ENCODE measurements around the gene DNAJC21.
"Not testable (repeated sequence)": the region's sequence is repeated elsewhere in the genome, so short reads cannot be mapped to it uniquely, and the experiment has no call there.

Gene DNAJC21

DNA sequence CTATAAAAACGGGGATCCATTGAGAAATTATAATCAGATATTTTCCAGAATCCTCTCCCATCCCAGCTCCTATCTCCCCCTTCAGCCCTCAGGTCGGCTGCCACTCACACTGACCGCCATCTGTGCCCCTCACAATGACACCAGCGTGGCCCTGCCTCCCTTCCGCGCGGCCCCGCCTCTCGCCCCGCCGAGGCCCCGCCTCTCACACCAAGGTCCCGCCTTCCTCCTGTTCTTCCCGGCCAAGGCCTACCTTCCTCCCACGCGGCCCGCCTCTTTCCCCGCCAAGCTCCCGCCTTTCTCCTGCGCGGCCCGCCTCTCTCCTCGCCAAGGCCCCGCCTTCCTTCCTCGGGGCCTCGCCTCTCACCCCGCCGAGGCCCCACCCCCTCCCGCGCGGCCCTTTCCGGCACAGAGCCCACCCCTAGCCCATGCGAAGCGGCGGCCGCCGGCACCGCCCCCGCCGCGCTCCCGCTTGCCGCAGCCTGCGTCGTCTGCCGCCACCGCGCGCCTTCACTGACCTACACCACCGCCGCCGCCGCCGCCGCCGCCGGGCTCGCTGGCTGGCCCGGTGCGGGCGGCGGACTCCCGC lies at the start of gene DNAJC21:
TSS of gene DNAJC21 (plus strand) at position 426 of the 586 bp plus-strand sequence. CDS start 261 bp downstream, outside the sequence.
- peak; percentile 98 for DNase-seq

GRCh38 chr5:34881246-34881645 lies 48.1 kb upstream of the DNAJC21 start:
- DNase-seq: no peak

DNA sequence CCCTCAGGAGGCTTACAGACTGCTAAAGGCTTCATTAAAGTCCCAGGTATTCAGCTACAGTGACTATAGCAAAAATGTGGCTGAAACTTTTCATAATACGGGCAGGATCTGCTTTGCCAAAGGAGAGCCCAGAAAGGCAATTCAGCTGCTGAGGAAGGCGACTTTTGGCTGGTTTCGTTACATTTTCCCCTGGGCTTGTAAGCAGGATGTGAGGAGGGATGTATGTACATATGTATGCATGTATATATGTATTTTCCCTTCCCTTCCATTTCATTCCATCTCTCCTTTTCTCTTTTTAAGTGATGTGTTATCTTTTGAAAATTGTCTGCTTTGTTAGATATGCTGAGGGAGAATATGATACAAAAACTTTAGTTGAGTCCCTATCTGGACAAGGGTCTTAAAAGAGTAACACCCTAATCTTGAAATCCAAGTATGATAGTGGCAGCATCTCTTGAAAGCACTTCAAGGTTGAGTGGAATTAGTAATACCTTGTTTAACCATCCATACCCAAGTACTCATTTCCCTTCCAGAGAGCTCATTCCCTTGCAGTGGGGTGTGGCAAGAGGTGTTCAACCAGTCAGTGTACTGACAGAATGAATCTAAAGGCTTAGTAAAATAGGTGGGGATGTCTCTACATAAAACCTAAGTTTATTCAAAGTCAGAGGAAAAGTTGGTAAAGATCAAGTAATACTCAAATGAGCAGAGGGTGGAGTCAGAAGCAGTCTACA lies 42.8 kb upstream of the DNAJC21 start:
- no peak for DNase-seq

DNA sequence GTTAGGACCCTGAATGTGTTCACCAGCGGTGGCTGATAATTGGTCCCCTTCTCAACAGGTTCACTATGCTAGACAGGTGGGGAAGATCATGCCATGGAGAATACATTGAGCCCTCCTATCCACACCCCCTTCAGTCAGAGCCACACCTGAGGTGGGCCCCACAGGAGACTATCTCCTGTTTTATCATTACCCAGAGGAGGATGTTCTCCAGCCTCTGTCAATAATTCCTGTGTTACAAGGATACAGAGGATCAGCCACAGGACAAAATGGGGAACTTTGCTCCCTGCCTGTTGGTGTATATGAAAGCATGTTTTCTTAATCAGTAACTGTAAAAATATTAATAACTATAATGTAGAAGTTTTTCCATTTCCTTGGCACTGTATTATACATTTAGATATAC lies 40.0 kb upstream of the DNAJC21 start:
- no peak for DNase-seq

DNA sequence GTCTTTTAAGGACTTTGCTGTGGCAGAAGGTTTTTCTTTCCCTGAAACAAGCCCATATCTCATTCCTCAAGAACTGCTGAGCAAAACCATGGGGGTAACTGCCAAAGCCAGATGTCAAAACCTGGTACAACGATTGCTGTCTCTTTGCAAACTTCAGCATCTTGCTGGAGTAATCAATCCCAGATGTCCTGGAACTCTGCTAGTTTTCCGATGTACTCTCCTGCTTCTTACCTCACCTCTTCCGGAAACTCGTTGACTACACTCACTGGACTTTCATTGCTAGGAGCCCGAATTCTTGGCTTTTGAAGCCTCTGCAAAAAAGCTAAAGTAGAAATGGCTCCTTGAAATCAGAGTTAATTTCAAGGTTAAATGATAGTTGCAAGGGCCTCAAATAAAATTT lies 37.4 kb upstream of the DNAJC21 start:
- no peak for DNase-seq

GRCh38 chr5:34892414-34892813 lies 36.9 kb upstream of the DNAJC21 start:
- no peak for DNase-seq

DNA sequence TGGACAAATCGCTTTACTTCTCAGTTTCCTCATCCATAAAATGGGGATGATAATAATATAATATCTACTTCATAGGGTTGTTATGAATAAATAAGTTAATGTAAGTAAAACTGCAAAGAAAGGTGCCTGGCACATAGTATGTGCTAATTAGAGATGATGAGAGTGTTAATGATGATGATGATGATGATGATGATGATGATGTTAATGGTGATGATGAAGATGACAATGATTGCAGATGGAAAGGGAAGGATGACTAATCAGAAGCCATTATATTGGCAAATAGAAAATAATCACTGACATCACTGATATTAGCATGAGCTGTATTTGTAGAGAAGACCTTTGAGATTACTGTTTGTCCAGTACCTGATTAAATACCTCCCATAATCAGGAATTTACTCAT lies 34.6 kb upstream of the DNAJC21 start:
- DNase-seq: no peak

DNA sequence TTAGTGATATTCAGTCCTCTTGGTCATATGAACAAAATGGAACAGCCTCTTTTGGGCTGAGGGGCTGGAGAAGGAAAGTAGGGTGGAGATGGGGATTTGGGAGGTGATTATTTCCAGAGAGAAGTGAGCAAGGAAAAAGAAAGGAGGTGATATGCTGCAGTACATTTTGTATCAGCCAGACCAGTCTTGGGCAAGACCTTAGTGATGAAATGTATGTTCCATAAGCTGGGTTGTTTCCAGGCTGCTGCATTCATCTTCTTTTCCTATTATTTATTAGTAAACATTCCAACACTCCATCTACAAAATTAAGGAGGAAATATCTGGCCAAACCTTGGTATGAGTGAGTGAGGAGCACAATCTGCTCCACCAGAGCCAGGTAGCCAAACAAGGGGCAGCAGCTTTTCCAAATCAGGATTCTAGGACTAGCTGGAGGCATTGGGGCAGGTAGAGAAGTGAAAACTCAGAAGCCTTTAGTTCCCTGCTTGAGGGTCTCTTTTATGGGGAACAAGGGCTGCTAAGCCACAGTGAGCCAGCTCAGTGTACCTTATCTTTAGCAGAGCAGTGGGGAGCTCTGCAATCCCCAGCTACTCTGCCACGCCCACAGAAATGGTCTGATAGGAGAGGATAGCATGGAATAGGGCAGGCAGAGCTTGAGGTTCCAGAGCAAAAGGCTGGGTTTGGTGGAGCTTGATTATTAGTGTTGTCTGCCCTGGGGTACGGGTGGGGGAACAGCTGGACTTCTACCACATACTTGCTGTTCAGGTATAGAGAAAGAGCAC lies 33.5 kb upstream of the DNAJC21 start:
- DNase-seq: no peak

DNA sequence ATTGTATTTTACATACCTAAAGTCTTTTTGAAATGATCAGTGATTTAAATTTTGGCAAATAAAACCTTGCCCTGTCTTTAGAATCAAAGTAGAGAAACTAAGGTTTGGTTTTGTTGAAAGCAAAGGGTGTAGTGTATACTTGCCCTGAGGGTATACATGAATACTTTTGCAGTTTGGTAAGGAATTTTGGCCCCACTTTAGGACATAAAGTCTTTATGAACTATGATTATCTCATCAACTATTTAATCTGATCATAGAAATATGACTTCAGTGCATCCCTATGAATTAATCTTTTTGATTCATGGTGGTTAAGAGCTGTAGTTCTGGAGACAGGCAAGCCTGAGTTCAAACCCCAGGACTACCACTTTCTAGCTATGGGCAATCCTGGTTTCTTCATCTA lies 31.7 kb upstream of the DNAJC21 start:
- DNase-seq: no peak

DNA sequence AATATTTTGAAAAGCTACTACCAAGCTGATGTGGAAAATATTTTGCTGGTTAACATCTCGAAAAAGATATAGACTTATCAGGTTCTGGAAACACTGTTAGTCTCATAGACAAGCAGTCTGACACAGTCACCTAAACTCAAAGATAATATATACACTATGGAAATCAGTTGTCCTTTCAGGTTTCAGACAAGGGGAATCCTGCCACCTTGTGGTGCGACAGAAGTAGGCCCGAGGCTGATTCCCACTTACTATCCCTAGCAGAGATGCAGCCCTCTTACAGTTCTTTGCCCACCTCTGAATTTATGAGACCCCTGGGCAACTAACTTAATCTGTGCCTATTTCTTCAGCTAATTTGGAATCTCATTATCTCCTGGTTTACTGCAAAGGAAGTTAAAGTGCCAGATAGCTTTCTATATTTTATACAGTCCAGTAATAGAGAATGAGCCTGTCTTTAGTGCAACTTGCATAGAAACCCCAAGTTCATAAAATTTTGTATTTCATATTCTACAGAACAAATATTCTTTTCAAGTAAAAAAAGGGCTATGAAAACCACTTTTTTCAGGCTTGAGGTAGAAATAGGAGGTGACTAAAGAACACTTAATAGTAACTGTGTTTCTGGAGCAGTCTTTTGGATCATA lies 31.0 kb upstream of the DNAJC21 start:
- DNase-seq: peak; percentile 57

DNA sequence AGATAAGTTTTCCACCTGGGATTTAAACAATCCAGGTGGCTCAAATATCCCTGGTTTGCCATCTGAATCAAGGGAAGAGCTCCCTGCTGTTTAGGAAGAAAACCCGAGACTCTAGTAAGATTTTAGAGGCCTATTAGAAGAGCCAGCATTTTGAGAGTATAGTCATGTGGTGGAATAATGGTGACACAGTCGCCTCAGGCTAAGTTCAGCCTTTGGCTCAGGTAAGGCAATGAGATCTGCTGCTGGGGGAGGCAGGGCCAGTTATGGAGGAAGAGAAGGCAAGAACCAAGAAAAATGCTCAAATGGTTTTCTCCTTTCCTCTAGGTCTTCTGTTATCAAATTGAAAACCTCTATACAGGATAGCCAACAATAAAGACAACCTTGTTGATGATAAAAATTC lies 30.3 kb upstream of the DNAJC21 start:
- DNase-seq: no peak

DNA sequence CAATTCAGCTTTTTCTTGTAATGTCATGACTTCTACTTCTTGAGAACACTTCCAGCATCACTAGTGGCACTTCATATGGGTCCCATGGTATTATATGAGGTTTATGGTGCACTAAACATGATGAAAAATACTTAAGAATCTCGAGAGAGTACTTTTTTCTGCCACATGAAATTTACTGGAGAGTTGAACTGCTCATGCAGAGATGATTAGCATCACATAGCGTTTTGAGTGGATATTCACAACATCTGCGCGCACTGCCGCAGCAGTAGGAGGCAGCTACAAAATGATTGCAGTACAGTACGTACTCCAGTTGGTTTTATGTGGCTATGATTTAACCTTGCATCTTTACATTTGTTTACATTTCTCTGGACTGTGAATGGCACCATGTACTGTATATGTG lies 28.7 kb upstream of the DNAJC21 start:
- DNase-seq: no peak

DNA sequence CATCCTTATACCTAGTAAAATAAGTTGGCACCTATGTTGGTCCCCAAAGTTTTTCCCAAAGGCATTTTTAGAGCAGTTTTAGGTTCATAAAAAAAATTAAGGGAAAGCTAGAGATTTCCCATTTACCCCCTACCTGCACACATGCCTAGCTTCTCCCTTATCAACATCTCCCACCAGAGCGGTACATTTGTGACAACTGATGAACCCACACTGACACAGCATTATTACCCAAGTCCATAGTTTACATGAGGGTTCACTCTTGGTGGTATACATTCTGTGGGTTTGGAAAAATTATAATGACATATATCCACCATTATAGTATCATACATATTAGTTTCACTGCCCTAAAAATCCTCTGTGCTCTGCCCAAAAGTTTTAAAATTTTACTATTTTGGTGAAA lies 26.1 kb upstream of the DNAJC21 start:
- DNase-seq: no peak

DNA sequence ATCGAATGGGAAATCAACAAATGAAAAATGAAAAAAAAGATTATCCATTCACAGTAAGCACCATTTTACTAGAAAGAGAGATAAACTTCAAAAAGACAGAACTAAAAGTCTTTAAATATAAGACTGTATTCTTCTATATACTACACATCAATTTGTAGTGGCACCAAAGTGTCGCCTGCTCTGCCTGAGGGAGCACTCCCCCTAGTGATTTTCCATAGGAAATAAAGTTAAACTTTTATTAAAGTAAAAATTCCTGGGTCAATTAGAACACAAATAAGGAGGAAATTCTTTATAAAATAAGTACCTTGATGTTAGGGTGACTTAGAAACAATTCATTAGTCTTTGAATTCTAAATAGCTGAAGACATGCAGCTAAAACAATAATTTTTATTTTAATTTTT lies 23.8 kb upstream of the DNAJC21 start:
- DNase-seq: no peak

GRCh38 chr5:34913072-34913471 lies 16.3 kb upstream of the DNAJC21 start:
- no peak for DNase-seq

DNA sequence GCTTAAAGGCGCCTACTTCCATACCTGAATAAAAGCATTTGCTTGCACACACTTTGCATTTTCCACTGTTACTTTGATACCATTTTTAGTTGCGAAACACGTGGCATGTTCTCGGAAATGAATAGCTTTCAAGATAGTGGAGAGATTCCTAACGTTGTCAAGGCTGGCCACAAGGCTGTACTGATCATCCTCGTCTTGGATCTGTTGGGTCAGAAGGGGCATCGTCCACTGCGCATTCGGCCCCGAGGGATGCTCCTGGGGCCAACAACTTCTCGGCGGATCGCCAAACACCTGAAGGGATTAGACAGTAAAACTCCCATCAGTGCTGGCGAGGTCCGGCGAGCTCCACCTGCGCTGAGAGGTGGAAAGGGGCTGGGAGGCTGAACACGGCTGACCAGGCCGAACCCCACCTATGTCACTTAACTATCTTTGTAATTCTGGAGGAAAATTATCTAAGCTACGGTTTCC lies 14.7 kb upstream of the DNAJC21 start:
- DNase-seq: peak; percentile 14

- DNase-seq: peak; percentile 94
Measured at GRCh38 chr5:34915139-34915855, 14.1 kb upstream of the DNAJC21 start, which contains the start of the genes BRIX1 and RAD1. BRIX1 (plus strand) TSS chr5:34915711; CDS start chr5:34915739, 28 bp downstream. RAD1 (minus strand) TSS chr5:34915504; CDS start chr5:34914892, 612 bp downstream.

GRCh38 chr5:34915856-34916192 lies 13.5 kb upstream of the DNAJC21 start:
- DNase-seq: no peak

- DNase-seq: no peak
Measured at GRCh38 chr5:34916518-34916917, 12.8 kb upstream of the DNAJC21 start.

DNA sequence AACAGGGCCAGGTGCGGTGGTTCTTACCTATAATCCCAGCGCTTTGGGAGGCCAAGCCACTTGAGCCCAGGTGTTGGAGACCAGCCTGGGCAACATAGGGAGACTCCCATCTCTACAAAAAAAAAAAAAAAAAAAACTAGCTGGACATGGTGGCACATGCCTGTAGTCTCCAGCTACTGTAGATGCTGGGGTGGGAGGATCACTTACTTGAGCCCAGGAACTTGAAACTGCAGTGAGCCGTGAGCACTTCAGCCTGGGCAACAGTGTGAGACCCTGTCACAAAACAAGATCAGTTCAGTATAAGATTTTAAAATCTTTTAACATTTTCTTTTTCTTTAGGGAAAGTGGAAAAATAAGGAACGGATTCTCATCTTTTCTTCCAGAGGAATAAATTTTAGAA lies 11.3 kb upstream of the DNAJC21 start:
- DNase-seq: no peak

- no peak for DNase-seq
Measured at GRCh38 chr5:34919077-34919476, 10.3 kb upstream of the DNAJC21 start.

DNA sequence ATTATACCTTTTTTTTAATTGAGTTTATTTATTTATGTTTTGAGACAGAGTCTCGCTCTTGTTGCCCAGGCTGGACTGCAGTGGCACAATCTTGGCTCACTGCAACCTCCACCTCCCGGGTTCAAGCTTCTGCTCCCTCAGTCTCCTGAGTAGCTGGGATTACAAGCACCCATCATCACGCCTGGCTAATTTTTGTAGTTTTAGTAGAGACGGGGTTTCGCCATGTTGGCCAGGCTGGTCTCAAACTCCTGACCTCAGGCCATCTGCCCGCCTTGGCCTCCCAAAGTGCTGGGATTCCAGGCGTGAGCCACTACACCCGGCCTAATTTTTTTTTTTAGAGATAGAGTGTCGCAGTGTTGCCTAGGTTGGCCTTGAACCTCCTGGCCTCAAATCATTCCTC lies 6.1 kb upstream of the DNAJC21 start:
- not testable (repeated sequence) for DNase-seq
